Caco-2 (cell line): Measurements from ENCODE around the gene LRRC28. TPM values are rescaled to one million over a fixed set of nuclear protein-coding genes. Genes with fewer than 3 reads are reported as not detected.

Experiments used
- BruUV-seq: library from RNA; stranded (reverse); fragments of 400-500 nt; replicated peaks from 2 replicates; lab custom pipeline; 2021; lab: Mats Ljungman, UMichigan
- CTCF ChIA-PET: fragments of 300-600 bp; sonication (Branson Sonifier 250); formaldehyde crosslinking; loops from one replicate; lab custom pipeline; 2022; ENCODE audit warnings: antibody characterized with exemption; lab: Charles Lee
- POLR2A ChIA-PET: fragments of 300-600 bp; sonication (Branson Sonifier 250); formaldehyde crosslinking; loops from one replicate; lab custom pipeline; 2022; ENCODE audit warnings: antibody characterized with exemption; lab: Charles Lee
- DNase-seq, 2 experiments: peaks; one replicate each; pipeline versions ENCODE4 v3.0.0 to v3.0.0-alpha.2; 2020 to 2022
- H3K27me3 ChIP-seq: replicated peaks from 2 replicates; pipeline ENCODE4 v1.6.0; 2011; ENCODE audit warnings: low read length; ENCODE audit not compliant: control insufficient read depth, insufficient read depth
- H3K36me3 ChIP-seq: 2 replicates; pipeline ENCODE4 v1.5.1; 2011; ENCODE audit warnings: low read length; ENCODE audit not compliant: control insufficient read depth, insufficient read depth
- H3K4me1 ChIP-seq: fragments of 250-450 bp; sonication (Bioruptor Pico); 2 replicates; pipeline ENCODE4 v1.5.1; 2020; ENCODE audit warnings: mild to moderate bottlenecking
- H3K4me3 ChIP-seq: 2 replicates; pipeline ENCODE4 v1.5.1; 2011; ENCODE audit warnings: low read depth, mild to moderate bottlenecking, control low read depth, low read length
- H3K9me3 ChIP-seq: fragments of 250-450 bp; sonication (Bioruptor Pico); 2 replicates; pipeline ENCODE4 v1.5.1; 2020; ENCODE audit warnings: mild to moderate bottlenecking, moderate library complexity
- H3K27ac Mint-ChIP-seq: one replicate; pipeline ENCODE4 v1.8.0; 2022; ENCODE audit warnings: mixed read lengths; ENCODE audit not compliant: unreplicated experiment
- H3K27me3 Mint-ChIP-seq: one replicate; pipeline ENCODE4 v1.8.0; 2022; ENCODE audit warnings: mixed read lengths; ENCODE audit not compliant: insufficient read depth, unreplicated experiment
- H3K36me3 Mint-ChIP-seq: one replicate; pipeline ENCODE4 v1.8.0; 2022; ENCODE audit warnings: mild to moderate bottlenecking, mixed read lengths; ENCODE audit not compliant: insufficient read depth, unreplicated experiment
- H3K4me1 Mint-ChIP-seq: one replicate; pipeline ENCODE4 v1.8.0; 2022; ENCODE audit warnings: low read depth, mixed read lengths; ENCODE audit not compliant: unreplicated experiment
- H3K4me3 Mint-ChIP-seq: one replicate; pipeline ENCODE4 v1.8.0; 2022; ENCODE audit warnings: mild to moderate bottlenecking, moderate library complexity, mixed read lengths; ENCODE audit not compliant: unreplicated experiment
- H3K9me3 Mint-ChIP-seq: one replicate; pipeline ENCODE4 v1.8.0; 2022; ENCODE audit warnings: mixed read lengths; ENCODE audit not compliant: unreplicated experiment
- intact Hi-C: fragments of 100-400 bp; cut with micrococcal nuclease; formaldehyde crosslinking; loops from one replicate; pipeline ENCODE4 v1.10.0; 2022; ENCODE audit not compliant: unreplicated experiment
- total RNA-seq: library from RNA; stranded (reverse); gene quantifications from 2 replicates; pipeline ENCODE4 v1.2.3, GENCODE V29; 2022
- TF ChIP-seq, protein P1 (sequence below), 2 experiments: fragments of 200-600 bp in 1 of 2; IDR thresholded peaks; 1 replicate in 1 of 2; 2 replicates in 1 of 2; pipeline versions ENCODE4 v1.5.1 to v1.8.0; 2011 to 2022; ENCODE audit warnings: antibody characterized with exemption in 1 of 2, control low read depth in 1 of 2, inconsistent platforms in 1 of 2, low read depth in 1 of 2, low read length in 1 of 2, mild to moderate bottlenecking in 1 of 2, moderate library complexity in 1 of 2; ENCODE audit not compliant: insufficient read depth in 1 of 2, severe bottlenecking in 1 of 2, unreplicated experiment in 1 of 2

LRRC28 gene
- total RNA-seq, 1 experiment from 2014 or later, result 17.8 TPM

DNA sequence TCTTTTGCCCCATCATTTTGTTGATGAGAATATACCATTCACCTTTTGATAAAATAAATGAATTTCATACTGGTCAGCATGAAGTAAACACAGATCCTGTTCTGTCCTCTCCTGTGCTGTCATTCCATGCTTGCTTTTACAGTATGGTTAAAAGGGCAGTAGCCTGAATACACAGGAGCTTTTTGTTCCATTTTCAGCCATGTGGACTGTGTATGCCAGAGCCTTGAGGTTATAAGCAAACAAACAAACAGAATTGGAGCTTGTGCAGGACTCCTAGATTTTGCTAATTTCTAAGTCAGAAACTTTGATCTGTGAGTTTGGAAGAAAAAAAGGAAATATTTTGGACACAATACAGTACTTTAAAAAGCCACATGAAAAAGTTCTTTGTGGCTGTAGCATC is 91.9 kb downstream of the LRRC28 start:
- H3K27ac Mint-ChIP-seq, result no peak overlapping the region
- H3K4me3 Mint-ChIP-seq, result no peak overlapping the region
- BruUV-seq, result no TSS peak
- POLR2A ChIA-PET, result no interaction called here
- Histone ChIP-seq H3K36me3 (no peaks in the 10 kb centered on the region), H3K27me3 (no peaks in the 10 kb centered on the region), H3K4me3 (no peak overlapping the region), H3K4me1 (peaks cover 13% of the 10 kb centered on the region; the same call in 1 of the 2 replicates), H3K9me3 (no peaks in the 10 kb centered on the region)
- H3K9me3 Mint-ChIP-seq, result no peaks in the 10 kb centered on the region
- no peak for DNase-seq
- peaks cover 6% of the 10 kb centered on the region for H3K4me1 Mint-ChIP-seq
- no peaks in the 10 kb centered on the region for H3K36me3 Mint-ChIP-seq
- TF ChIP-seq, protein P1, sequence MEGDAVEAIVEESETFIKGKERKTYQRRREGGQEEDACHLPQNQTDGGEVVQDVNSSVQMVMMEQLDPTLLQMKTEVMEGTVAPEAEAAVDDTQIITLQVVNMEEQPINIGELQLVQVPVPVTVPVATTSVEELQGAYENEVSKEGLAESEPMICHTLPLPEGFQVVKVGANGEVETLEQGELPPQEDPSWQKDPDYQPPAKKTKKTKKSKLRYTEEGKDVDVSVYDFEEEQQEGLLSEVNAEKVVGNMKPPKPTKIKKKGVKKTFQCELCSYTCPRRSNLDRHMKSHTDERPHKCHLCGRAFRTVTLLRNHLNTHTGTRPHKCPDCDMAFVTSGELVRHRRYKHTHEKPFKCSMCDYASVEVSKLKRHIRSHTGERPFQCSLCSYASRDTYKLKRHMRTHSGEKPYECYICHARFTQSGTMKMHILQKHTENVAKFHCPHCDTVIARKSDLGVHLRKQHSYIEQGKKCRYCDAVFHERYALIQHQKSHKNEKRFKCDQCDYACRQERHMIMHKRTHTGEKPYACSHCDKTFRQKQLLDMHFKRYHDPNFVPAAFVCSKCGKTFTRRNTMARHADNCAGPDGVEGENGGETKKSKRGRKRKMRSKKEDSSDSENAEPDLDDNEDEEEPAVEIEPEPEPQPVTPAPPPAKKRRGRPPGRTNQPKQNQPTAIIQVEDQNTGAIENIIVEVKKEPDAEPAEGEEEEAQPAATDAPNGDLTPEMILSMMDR (IDR thresholded peaks at IDR 0.05; ENCODE audit: insufficient read depth in 1 of 2, low read depth in 1 of 2, low read length in 1 of 2, severe bottlenecking in 1 of 2, unreplicated experiment in 1 of 2), result no peak
- no peaks in the 10 kb centered on the region for H3K27me3 Mint-ChIP-seq
- intact Hi-C loops, result no loop called here
- CTCF ChIA-PET, result no interaction called here

DNA sequence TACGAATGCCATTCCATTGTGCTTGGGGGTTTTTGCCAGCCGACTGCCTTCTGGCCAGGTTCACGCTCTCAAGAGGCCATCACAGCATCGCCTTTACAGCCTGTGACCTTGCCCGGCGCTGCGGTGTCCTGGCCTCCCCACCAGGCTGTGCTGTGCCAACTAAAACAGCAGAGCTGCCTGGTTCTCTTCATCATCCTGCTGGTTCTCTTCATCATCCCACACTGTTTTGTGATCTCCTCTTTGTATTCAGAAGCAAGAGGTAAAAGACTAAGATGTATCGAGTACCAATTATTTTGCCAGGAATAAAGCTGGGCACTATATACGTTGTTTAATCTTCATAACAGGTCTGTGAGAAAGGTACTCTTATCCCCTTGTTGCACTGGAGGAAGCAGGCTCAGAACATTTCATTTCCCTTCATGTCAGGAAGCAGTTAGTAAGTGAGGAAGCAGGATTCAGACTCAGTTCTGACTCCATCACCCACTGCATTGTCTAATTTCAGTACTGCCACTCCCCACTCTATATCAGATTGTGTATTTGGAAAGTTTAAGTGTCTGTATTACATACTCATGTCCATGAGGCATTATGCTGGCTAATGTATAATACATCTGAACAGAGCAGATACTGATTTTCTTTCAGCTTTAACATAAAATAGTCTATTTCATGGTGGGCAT is 92.7 kb downstream of the LRRC28 start:
- POLR2A ChIA-PET, result no interaction called here
- DNase-seq, result no peak

DNA sequence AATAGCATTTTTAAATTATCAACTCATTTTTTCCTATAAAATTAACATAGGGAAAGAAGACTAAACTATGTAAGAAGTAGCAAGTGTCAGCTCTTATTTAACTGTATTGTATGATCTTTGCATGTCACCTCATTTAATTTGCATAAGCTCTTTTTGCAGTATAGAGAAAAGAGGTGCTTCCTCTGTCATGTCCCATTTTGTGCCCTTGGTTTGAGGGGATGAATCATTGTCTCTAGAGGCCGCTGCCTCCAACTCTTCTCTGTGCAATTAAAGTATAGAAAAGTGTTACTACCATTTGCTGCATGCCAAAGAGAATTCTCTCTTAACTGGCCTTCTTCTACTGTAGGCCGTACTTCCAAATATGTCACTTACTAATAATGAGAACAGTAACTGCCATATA is 93.4 kb downstream of the LRRC28 start:
- Histone ChIP-seq H3K4me3 (no peak overlapping the region), H3K36me3 (no peaks in the 10 kb centered on the region), H3K27me3 (no peaks in the 10 kb centered on the region), H3K9me3 (no peaks in the 10 kb centered on the region), H3K4me1 (peaks cover 13% of the 10 kb centered on the region; the same call in 1 of the 2 replicates)
- Mint-ChIP-seq H3K27ac (no peak overlapping the region), H3K36me3 (no peaks in the 10 kb centered on the region), H3K9me3 (peaks cover 12% of the 10 kb centered on the region), H3K4me1 (peaks cover 6% of the 10 kb centered on the region), H3K4me3 (no peak overlapping the region), H3K27me3 (no peaks in the 10 kb centered on the region)
- no TSS peak for BruUV-seq
- ChIA-PET POLR2A (no interaction called here), CTCF (no interaction called here)
- intact Hi-C loops, result no loop called here
- TF ChIP-seq, protein P1 (IDR thresholded peaks at IDR 0.05; ENCODE audit: insufficient read depth in 1 of 2, low read depth in 1 of 2, low read length in 1 of 2, severe bottlenecking in 1 of 2, unreplicated experiment in 1 of 2), result no peak
- DNase-seq, result no peak

More for the DNA sequence above, 92.7 kb downstream of the LRRC28 start:
- Histone ChIP-seq H3K4me1 (peaks cover 13% of the 10 kb centered on the region; the same call in 1 of the 2 replicates), H3K36me3 (no peaks in the 10 kb centered on the region), H3K4me3 (no peak overlapping the region), H3K9me3 (no peaks in the 10 kb centered on the region), H3K27me3 (no peaks in the 10 kb centered on the region)
- TF ChIP-seq, protein P1 (IDR thresholded peaks at IDR 0.05; ENCODE audit: insufficient read depth in 1 of 2, low read depth in 1 of 2, low read length in 1 of 2, severe bottlenecking in 1 of 2, unreplicated experiment in 1 of 2), result no peak
- Mint-ChIP-seq H3K27ac (no peak overlapping the region), H3K9me3 (peaks cover 6% of the 10 kb centered on the region), H3K4me3 (no peak overlapping the region), H3K4me1 (peaks cover 6% of the 10 kb centered on the region), H3K36me3 (no peaks in the 10 kb centered on the region), H3K27me3 (no peaks in the 10 kb centered on the region)
- no TSS peak for BruUV-seq
- CTCF ChIA-PET, result no interaction called here
- intact Hi-C loops, result no loop called here
